Breast epithelium (tissue), 4 donors: ENCODE measurements around the gene PARD6A. TPM values are rescaled to one million over a fixed set of nuclear protein-coding genes. Genes with fewer than 3 reads are reported as not detected.

ENCODE experiments used
- DNase-seq, 2 donors: peaks; one replicate each; pipeline ENCODE4 v3.0.0-alpha.2; 2019; ENCODE audit warnings: low spot score in 2 of 2
- H3K27ac ChIP-seq, 2 donors: fragments of 200-600 bp; sonication (generic) in 1 of 2; one replicate each; pipeline ENCODE4 v1.5.1; 2016 to 2019; ENCODE audit warnings: mild to moderate bottlenecking in 1 of 2
- H3K27me3 ChIP-seq, 2 donors: fragments of 200-600 bp; sonication (generic) in 1 of 2; one replicate each; pipeline versions ENCODE4 v1.5.1 to v1.6.0; 2017 to 2019; ENCODE audit warnings: control low read depth in 1 of 2, mild to moderate bottlenecking in 1 of 2
- H3K36me3 ChIP-seq: fragments of 200-600 bp; one replicate; pipeline ENCODE4 v1.5.1; 2019
- H3K4me1 ChIP-seq, 2 donors: fragments of 200-600 bp; sonication (generic); one replicate each; pipeline ENCODE4 v1.5.1; 2016 to 2019; ENCODE audit warnings: control low read depth in 1 of 2
- H3K4me3 ChIP-seq, 3 donors: fragments of 200-600 bp; sonication (generic); 1 replicate in 2 of 3; 2 replicates in 1 of 3; pipeline ENCODE4 v1.5.1; 2016 to 2019; ENCODE audit warnings: mild to moderate bottlenecking in 3 of 3, moderate library complexity in 2 of 3
- H3K9me3 ChIP-seq, 2 donors: fragments of 200-600 bp; sonication (generic) in 1 of 2; one replicate each; pipeline ENCODE4 v1.5.1; 2016 to 2019; ENCODE audit warnings: control low read depth in 1 of 2
- CTCF ChIP-seq, 3 donors: fragments of 450-650 bp; IDR thresholded peaks; one replicate each; pipeline ENCODE4 v1.5.1; 2016 to 2017; ENCODE audit warnings: antibody characterized with exemption in 3 of 3, mild to moderate bottlenecking in 3 of 3, moderate library complexity in 3 of 3
- POLR2A ChIP-seq: fragments of 450-650 bp; IDR thresholded peaks from one replicate; pipeline ENCODE4 v1.6.1; 2016; ENCODE audit warnings: antibody characterized with exemption, mild to moderate bottlenecking, moderate library complexity
- POLR2AphosphoS5 ChIP-seq, 3 donors: sonication (generic); formaldehyde crosslinking; IDR thresholded peaks; one replicate each; pipeline ENCODE4 v1.6.1; 2017; ENCODE audit warnings: antibody characterized with exemption in 3 of 3
- intact Hi-C: fragments of 100-400 bp; cut with DNase I; formaldehyde crosslinking; loops from one replicate; pipeline ENCODE4 v1.15.1; 2023; ENCODE audit warnings: low total_unique reads
- total RNA-seq, 3 donors: library from RNA; depleted of rRNA; stranded (reverse); fragments of >200 nt; gene quantifications; one replicate each; pipeline ENCODE4 v1.1.0, GENCODE V29; 2016

PARD6A gene
- total RNA-seq, 3 donors from 2014 or later = 6.4 to 8.5 (median 7.2) TPM

- H3K4me3 ChIP-seq = no peak overlapping the region
- H3K9me3 ChIP-seq = no peaks in the 10 kb centered on the region
- H3K27me3 ChIP-seq = no peaks in the 10 kb centered on the region
- no peaks in the 10 kb centered on the region for H3K4me1 ChIP-seq
- H3K36me3 ChIP-seq = peaks cover 4% of the 10 kb centered on the region
- intact Hi-C loops = no loop called here
- TF ChIP-seq CTCF (IDR thresholded peaks at IDR 0.05) = no peak
- TF ChIP-seq POLR2AphosphoS5 (IDR thresholded peaks at IDR 0.05) = no peak
- no peak for TF ChIP-seq POLR2A
- DNase-seq = no peak
- H3K27ac ChIP-seq = no peak overlapping the region
Observed at GRCh38 chr16:67637625-67638024, 23.1 kb upstream of the PARD6A start.

- Histone ChIP-seq H3K4me3 (no peak overlapping the region), H3K4me1 (no peaks in the 10 kb centered on the region), H3K27me3 (peaks cover 0 to 26% of the 10 kb centered on the region in 2 donors), H3K36me3 (peaks cover 4% of the 10 kb centered on the region), H3K27ac (peak overlapping the region in 1 of 2 donors; percentile 21), H3K9me3 (no peaks in the 10 kb centered on the region)
- intact Hi-C loops = no loop called here
- TF ChIP-seq CTCF (IDR thresholded peaks at IDR 0.05) (no peak), POLR2AphosphoS5 (IDR thresholded peaks at IDR 0.05) (no peak), POLR2A (no peak)
- peak in 1 of 2 donors; percentile 51 for DNase-seq
Observed at GRCh38 chr16:67641779-67642708, 18.7 kb upstream of the PARD6A start.

GRCh38 chr16:67644038-67644437 is 16.7 kb upstream of the PARD6A start:
- Histone ChIP-seq H3K27me3 (peaks cover 15 to 46% of the 10 kb centered on the region in 2 donors), H3K27ac (no peak overlapping the region), H3K4me1 (no peaks in the 10 kb centered on the region), H3K36me3 (no peaks in the 10 kb centered on the region), H3K4me3 (no peak overlapping the region), H3K9me3 (no peaks in the 10 kb centered on the region)
- intact Hi-C loops = no loop called here
- TF ChIP-seq CTCF (IDR thresholded peaks at IDR 0.05) (no peak), POLR2AphosphoS5 (IDR thresholded peaks at IDR 0.05) (no peak), POLR2A (no peak)
- no peak for DNase-seq

- intact Hi-C loops = no loop called here
- Histone ChIP-seq H3K27me3 (peaks cover 17 to 60% of the 10 kb centered on the region in 2 donors), H3K36me3 (no peaks in the 10 kb centered on the region), H3K4me3 (peak overlapping the region in 2 of 3 donors; percentile 34 to 61), H3K4me1 (no peaks in the 10 kb centered on the region), H3K27ac (no peak overlapping the region), H3K9me3 (no peaks in the 10 kb centered on the region)
- no peak for DNase-seq
- no peak for TF ChIP-seq CTCF (IDR thresholded peaks at IDR 0.05)
- TF ChIP-seq POLR2A = no peak
- no peak for TF ChIP-seq POLR2AphosphoS5 (IDR thresholded peaks at IDR 0.05)
Observed at GRCh38 chr16:67645397-67646121, 15.2 kb upstream of the PARD6A start.
